Ishikawa (cell line): Measurements from ENCODE around the gene LSM12.
A peak's percentile ranks its signal among the peaks of the same experiment; 100 is the strongest.

Experiments
- CEBPB ChIP-seq: IDR thresholded peaks from 2 replicates; pipeline ENCODE4 v1.6.1; 2012
- CREB1 ChIP-seq: IDR thresholded peaks from 2 replicates; pipeline ENCODE4 v1.6.1; 2012; ENCODE audit warnings: low read depth
- EGR1 ChIP-seq: IDR thresholded peaks from 2 replicates; pipeline ENCODE4 v1.6.1; 2012
- EP300 ChIP-seq: IDR thresholded peaks from 2 replicates; pipeline ENCODE4 v1.6.1; 2012; ENCODE audit warnings: borderline replicate concordance
- FOXM1 ChIP-seq: IDR thresholded peaks from 2 replicates; pipeline ENCODE4 v1.6.1; 2012; ENCODE audit warnings: low read depth, borderline replicate concordance
- NFIC ChIP-seq: IDR thresholded peaks from 2 replicates; pipeline ENCODE4 v1.6.1; 2012
- RAD21 ChIP-seq: IDR thresholded peaks from 2 replicates; pipeline ENCODE4 v1.6.1; 2012; ENCODE audit warnings: low read depth
- REST ChIP-seq: IDR thresholded peaks from 2 replicates; pipeline ENCODE4 v1.6.1; 2012; ENCODE audit warnings: low read depth, mild to moderate bottlenecking
- TAF1 ChIP-seq: IDR thresholded peaks from 2 replicates; pipeline ENCODE4 v1.6.1; 2012; ENCODE audit warnings: low read depth, mild to moderate bottlenecking
- TCF12 ChIP-seq: IDR thresholded peaks from 2 replicates; pipeline ENCODE4 v1.6.1; 2012; ENCODE audit warnings: low read depth
- TEAD4 ChIP-seq: IDR thresholded peaks from 2 replicates; pipeline ENCODE4 v1.6.1; 2012
- USF1 ChIP-seq: IDR thresholded peaks from 2 replicates; pipeline ENCODE4 v1.6.1; 2012
- YY1 ChIP-seq: IDR thresholded peaks from 2 replicates; pipeline ENCODE4 v1.6.1; 2012; ENCODE audit warnings: low read depth
- ZBTB7A ChIP-seq: IDR thresholded peaks from 2 replicates; pipeline ENCODE4 v1.6.1; 2012; ENCODE audit warnings: low read depth
- TF ChIP-seq, protein P1 (sequence below): IDR thresholded peaks from 2 replicates; pipeline ENCODE4 v1.6.1; 2012

LSM12 gene

GRCh38 chr17:44066204-44066930 lies at the start of gene LSM12:
LSM12 (minus strand) TSS chr17:44066671; CDS start chr17:44066587, 84 bp downstream.
- TF ChIP-seq FOXM1, result no peak
- TF ChIP-seq RAD21, result no peak
- TF ChIP-seq YY1, result peak; percentile 88
- TF ChIP-seq EP300, result no peak; the same call in 1 of the 2 replicates
- TF ChIP-seq ZBTB7A, result peak; percentile 67; the same call in 1 of the 2 replicates
- peak; percentile 28; the same call in 1 of the 2 replicates for TF ChIP-seq CEBPB
- TF ChIP-seq TEAD4, result no peak
- peak; percentile 29; the same call in 1 of the 2 replicates for TF ChIP-seq TCF12
- peak; percentile 83 for TF ChIP-seq TAF1
- peak; percentile 49; the same call in 1 of the 2 replicates for TF ChIP-seq CREB1
- no peak for TF ChIP-seq REST
- no peak for TF ChIP-seq USF1

DNA sequence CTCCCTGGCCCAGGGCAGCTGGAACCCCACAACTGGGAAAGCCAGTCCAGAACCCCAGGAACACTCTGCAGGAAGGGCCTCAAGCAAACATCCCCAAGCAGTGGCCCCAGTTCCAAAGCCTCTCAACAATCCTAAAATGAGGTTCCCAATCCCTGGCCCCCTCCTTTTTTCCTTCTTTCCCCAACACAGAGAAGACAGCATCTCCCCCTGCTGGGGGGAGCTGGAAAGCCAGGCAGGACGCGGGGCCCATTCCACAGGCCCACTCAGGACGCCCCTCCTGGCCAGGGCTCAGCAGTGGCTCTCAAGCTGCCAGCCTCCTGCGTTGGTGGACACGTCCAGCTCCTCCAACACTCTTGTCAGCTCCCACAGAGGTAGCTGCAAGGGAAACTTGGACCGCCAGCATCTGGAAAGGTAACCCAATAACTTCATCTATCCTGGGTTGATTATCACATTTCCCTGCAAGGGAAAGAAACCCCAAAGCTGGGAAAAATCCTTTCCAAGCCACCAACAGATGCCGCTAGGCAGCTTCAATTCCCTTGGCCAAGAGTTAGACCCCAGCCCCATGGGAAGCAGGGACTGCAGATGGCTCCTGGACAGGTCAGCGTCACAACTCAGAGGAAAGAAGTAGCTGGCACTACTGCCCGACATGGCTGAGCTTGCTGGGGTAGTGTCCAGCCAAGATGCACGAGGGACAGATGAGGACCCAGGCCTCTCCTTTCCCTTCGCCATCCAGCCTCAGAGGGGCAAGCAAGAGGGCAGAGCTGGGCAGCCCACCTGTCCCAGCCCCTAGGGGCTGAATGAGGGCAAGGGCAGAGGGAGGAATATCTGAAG lies 49.3 kb upstream of the LSM12 start:
- TF ChIP-seq ZBTB7A (peak; percentile 48; the same call in 1 of the 2 replicates), TCF12 (no peak), CEBPB (no peak), EP300 (no peak), RAD21 (peak; percentile 82), YY1 (no peak), USF1 (no peak)

DNA sequence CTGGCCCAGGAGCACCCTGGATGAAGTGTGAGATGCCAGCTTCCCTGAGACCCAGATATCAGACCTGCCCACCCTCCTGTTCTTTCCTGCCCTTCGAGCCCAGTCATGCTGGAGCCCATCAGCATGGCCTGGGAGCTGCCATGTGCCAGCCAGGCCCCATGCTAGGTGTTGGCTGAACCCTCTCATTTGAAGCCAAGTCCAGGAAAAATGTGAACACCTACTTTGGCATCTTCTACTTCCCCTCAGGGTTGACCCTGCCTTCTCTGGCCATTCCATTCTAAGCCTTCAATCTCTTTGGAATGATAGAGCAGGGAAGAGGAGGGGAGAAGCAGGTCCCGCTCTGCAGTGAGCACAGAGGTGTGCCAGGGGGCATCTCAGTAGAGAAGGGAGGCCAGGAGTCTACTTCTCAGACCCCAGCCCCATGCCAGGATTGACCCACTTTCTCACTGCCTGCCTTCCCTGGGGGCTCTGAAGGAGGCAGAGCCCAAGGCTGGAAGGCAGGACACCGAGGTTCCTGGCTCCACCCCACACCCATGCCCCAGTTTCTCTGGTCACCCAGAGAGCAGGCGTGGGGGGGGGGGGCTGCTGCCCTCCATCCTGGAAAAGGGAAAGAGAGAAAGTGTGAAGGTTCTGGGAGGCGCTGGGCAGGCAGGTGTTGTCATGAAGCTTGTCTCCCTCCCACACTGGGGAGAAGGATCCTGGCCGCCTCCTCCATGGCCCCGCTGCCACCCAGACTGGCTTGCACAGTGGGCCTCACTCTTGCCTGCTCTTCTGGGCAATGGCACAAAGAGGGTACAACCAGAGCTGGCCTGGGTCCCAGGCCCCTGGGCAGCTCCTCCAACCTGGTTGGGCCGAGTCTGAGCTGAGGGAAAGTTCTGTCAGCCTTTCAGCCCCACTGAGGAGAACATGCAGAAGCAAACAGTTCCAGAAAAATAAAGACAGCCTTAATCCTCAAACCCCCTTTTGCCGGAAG lies 47.7 kb upstream of the LSM12 start:
- TF ChIP-seq TAF1, result no peak
- TF ChIP-seq YY1, result no peak
- no peak for TF ChIP-seq TEAD4
- TF ChIP-seq EGR1, result no peak
- TF ChIP-seq TCF12, result no peak

DNA sequence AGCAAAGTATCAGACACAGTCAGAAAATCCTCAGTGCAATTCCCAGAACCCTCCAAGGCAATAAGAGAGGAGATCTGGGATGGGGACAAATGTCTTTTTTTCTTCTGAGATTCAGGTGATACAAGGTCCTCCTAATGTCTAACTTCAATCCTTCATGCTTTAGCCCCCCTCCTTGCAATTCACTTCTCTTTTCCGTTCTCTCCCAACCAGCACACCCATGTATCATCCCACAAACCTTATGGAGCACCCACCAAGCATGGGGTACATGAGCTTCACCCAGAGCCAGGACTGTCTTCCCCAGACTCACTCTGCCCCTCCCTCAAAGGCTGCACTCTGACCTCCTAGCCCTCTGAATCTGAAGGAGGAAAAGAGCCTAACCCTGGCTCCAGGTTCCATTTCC lies 46.9 kb upstream of the LSM12 start:
- TF ChIP-seq CEBPB (no peak), FOXM1 (no peak), CREB1 (no peak), TAF1 (no peak), RAD21 (no peak), NFIC (no peak), ZBTB7A (no peak), USF1 (no peak), TEAD4 (no peak), YY1 (no peak), EGR1 (no peak), REST (no peak), TCF12 (no peak), EP300 (no peak)
- TF ChIP-seq, protein P1, sequence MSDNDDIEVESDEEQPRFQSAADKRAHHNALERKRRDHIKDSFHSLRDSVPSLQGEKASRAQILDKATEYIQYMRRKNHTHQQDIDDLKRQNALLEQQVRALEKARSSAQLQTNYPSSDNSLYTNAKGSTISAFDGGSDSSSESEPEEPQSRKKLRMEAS, result no peak
